ENCODE data around the gene NGB. TPM values are rescaled to one million over a fixed set of nuclear protein-coding genes. Genes with fewer than 3 reads are reported as not detected.
A peak's percentile ranks its signal among the peaks of the same experiment; 100 is the strongest.

Gene NGB
- total RNA-seq, 2 donors from 2014 or later, result not detected

DNA sequence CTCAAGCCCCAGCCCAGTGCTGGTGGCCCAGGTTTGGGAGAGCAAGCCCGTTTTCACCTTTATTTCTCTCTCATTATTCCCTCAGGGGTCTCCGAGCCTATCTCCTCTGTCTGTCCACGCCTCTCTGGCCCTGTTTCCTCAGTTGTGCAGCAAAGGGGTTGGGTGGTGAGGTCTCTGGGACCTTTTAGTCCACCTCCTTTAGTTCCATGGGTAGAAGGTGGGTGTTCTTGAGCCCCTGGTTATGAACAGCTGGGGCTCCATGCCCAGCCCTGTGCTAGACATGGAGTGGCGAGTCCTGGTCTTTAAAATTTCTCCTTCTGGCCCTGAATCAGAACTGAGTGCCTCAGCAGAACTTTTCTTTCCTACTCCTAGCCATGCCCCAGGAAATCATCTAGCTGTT lies 1.3 kb upstream of the NGB start:
- Histone ChIP-seq H3K4me3 (ENCODE audit: low read length) (no peak overlapping the region), H3K27ac (ENCODE audit: low read depth, low read length) (no peak overlapping the region), H3K36me3 (ENCODE audit: control insufficient read depth, insufficient read depth, low read length) (no peaks in the 10 kb centered on the region), H3K9me3 (ENCODE audit: control insufficient read depth, low read length) (no peaks in the 10 kb centered on the region), H3K4me1 (ENCODE audit: control insufficient read depth, insufficient read depth, low read length) (no peaks in the 10 kb centered on the region), H3K9ac (ENCODE audit: extremely low read depth, low read length, poor library complexity, severe bottlenecking) (no peak overlapping the region), H3K27me3 (ENCODE audit: control insufficient read depth, insufficient read depth, low read length, poor library complexity, severe bottlenecking) (peaks cover 59% of the 10 kb centered on the region)
- no peaks in the 10 kb centered on the region for H3K9me3 Mint-ChIP-seq
- H3K27me3 Mint-ChIP-seq (ENCODE audit: insufficient read depth), result peaks cover 64% of the 10 kb centered on the region
- DNase-seq, result no peak
- no peak overlapping the region for H3K27ac Mint-ChIP-seq
- no peak overlapping the region for H3K4me3 Mint-ChIP-seq
- H3K4me1 Mint-ChIP-seq, result peaks cover 3% of the 10 kb centered on the region
- 90 to 96% methylated on average over 3 to 4 of the region's 4 CpGs for WGBS, 2 experiments (ENCODE audit: insufficient coverage in 1 of 2, insufficient read length in 1 of 2)
- peaks cover 2% of the 10 kb centered on the region for H3K36me3 Mint-ChIP-seq (ENCODE audit: low read depth)
- TF ChIP-seq, protein P1, sequence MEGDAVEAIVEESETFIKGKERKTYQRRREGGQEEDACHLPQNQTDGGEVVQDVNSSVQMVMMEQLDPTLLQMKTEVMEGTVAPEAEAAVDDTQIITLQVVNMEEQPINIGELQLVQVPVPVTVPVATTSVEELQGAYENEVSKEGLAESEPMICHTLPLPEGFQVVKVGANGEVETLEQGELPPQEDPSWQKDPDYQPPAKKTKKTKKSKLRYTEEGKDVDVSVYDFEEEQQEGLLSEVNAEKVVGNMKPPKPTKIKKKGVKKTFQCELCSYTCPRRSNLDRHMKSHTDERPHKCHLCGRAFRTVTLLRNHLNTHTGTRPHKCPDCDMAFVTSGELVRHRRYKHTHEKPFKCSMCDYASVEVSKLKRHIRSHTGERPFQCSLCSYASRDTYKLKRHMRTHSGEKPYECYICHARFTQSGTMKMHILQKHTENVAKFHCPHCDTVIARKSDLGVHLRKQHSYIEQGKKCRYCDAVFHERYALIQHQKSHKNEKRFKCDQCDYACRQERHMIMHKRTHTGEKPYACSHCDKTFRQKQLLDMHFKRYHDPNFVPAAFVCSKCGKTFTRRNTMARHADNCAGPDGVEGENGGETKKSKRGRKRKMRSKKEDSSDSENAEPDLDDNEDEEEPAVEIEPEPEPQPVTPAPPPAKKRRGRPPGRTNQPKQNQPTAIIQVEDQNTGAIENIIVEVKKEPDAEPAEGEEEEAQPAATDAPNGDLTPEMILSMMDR (conservative IDR thresholded peaks at IDR 0.05), result no peak

DNA sequence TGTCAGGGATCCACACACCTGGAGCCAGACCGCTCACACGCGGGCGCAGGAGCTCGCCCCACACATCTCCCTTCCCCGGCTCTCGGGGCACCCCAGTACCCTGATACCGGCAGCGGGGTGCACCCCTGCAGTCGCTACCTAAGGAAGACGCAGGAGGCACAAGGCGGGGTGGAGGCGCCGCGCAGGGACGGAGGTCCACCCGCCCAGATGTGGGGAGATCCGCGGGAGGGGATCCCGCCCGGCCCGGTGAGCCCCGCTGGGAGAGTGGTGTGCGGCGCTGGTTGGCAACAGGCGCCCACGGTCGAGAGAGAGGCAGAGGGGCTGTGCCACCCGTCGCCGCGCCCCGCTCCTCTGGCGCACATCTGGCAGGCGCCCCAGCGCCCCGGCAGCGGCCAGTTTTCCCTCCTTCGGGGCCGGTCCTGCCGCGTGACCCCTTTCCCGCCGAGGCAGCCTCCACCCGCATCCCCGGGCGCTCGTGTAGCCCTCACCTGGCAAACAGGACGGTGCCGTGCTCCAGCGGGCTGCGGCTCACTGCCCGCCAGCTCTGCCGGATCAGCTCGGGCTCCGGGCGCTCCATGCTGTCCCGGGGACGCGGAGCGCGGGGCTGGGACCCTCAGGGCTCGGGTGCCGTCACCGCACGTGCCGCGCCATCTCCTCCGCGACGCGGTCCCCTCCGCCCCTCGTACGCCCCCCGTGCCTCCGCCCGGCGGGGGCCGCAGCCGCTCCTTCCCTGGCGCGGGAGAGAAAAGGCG lies 469 bp downstream of the NGB start:
- 8 to 25% methylated on average over 22 to 84 of the region's 84 CpGs for WGBS, 2 experiments (ENCODE audit: insufficient coverage in 1 of 2, insufficient read length in 1 of 2)
- H3K9ac ChIP-seq (ENCODE audit: extremely low read depth, low read length, poor library complexity, severe bottlenecking), result no peak overlapping the region
- DNase-seq, result peak; percentile 68
- Mint-ChIP-seq H3K4me3 (peak overlapping the region; percentile 39), H3K9me3 (no peaks in the 10 kb centered on the region), H3K4me1 (peaks cover 3% of the 10 kb centered on the region), H3K36me3 (ENCODE audit: low read depth) (no peaks in the 10 kb centered on the region), H3K27me3 (ENCODE audit: insufficient read depth) (peaks cover 67% of the 10 kb centered on the region), H3K27ac (no peak overlapping the region)
- H3K9me3 ChIP-seq (ENCODE audit: control insufficient read depth, low read length), result no peaks in the 10 kb centered on the region
- peaks cover 59% of the 10 kb centered on the region for H3K27me3 ChIP-seq (ENCODE audit: control insufficient read depth, insufficient read depth, low read length, poor library complexity, severe bottlenecking)
- H3K4me3 ChIP-seq (ENCODE audit: low read length), result peak overlapping the region; percentile 45
- no peak overlapping the region for H3K27ac ChIP-seq (ENCODE audit: low read depth, low read length)
- H3K36me3 ChIP-seq (ENCODE audit: control insufficient read depth, insufficient read depth, low read length), result no peaks in the 10 kb centered on the region
- no peaks in the 10 kb centered on the region for H3K4me1 ChIP-seq (ENCODE audit: control insufficient read depth, insufficient read depth, low read length)
- TF ChIP-seq, protein P1 (conservative IDR thresholded peaks at IDR 0.05), result no peak

DNA sequence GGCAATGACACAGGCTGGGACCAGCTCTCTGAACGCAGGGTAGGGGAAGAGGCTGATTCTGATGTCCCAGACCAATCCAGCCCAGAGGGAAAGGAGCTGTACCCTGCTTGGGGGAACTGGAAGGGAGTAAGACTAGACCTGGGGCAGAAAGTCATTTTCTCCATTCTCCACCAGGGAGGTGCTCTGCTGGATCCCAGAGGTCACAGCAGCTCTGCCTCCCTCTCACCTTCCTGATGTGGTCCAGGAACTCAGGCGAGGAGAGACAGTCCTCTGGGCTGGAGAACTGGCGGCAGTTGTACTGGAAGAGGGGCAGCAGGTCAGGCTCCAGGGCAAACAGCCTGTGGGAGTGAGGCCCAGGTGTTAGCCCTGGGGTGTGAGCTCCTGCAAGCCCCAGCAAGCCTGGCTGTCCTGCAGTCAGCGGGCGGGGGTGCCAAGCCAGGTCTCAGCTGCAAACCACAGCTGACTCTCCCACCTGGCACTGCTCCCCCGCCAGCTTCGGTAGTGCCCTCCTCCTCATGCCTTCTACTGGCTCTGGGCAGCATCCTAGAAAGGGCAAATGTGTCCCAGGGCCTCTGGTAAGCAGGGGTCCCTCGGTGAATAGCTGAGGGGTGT lies 1.9 kb downstream of the NGB start:
- Histone ChIP-seq H3K4me3 (ENCODE audit: low read length) (no peak overlapping the region), H3K4me1 (ENCODE audit: control insufficient read depth, insufficient read depth, low read length) (no peaks in the 10 kb centered on the region), H3K27ac (ENCODE audit: low read depth, low read length) (no peak overlapping the region), H3K9ac (ENCODE audit: extremely low read depth, low read length, poor library complexity, severe bottlenecking) (no peak overlapping the region), H3K36me3 (ENCODE audit: control insufficient read depth, insufficient read depth, low read length) (no peaks in the 10 kb centered on the region), H3K9me3 (ENCODE audit: control insufficient read depth, low read length) (no peaks in the 10 kb centered on the region), H3K27me3 (ENCODE audit: control insufficient read depth, insufficient read depth, low read length, poor library complexity, severe bottlenecking) (peaks cover 59% of the 10 kb centered on the region)
- 73 to 76% methylated on average over 1 to 8 of the region's 8 CpGs for WGBS, 2 experiments (ENCODE audit: insufficient coverage in 1 of 2, insufficient read length in 1 of 2)
- TF ChIP-seq, protein P1 (conservative IDR thresholded peaks at IDR 0.05), result peak; percentile 25
- H3K4me3 Mint-ChIP-seq, result no peak overlapping the region
- H3K27ac Mint-ChIP-seq, result no peak overlapping the region
- H3K27me3 Mint-ChIP-seq (ENCODE audit: insufficient read depth), result peaks cover 70% of the 10 kb centered on the region
- H3K4me1 Mint-ChIP-seq, result peaks cover 3% of the 10 kb centered on the region
- DNase-seq, result peak; percentile 67
- no peaks in the 10 kb centered on the region for H3K36me3 Mint-ChIP-seq (ENCODE audit: low read depth)
- H3K9me3 Mint-ChIP-seq, result no peaks in the 10 kb centered on the region

All from endodermal cell (in vitro differentiated cells).